Mucosa of descending colon (tissue), 3 donors: ENCODE data around the gene CASTOR1. TPM values are rescaled to one million over a fixed set of nuclear protein-coding genes. Genes with fewer than 3 reads are reported as not detected.
A peak's percentile ranks its signal among the peaks of the same experiment; 100 is the strongest.

Experiments
- ATAC-seq: fragments of 200-7000 bp; cut with Tn5 transposase; one replicate; pipeline ENCODE4 v1.9.1; 2020; ENCODE audit warnings: mild to moderate bottlenecking, moderate library complexity
- DNase-seq, 3 donors: peaks; one replicate each; pipeline ENCODE4 v3.0.0-alpha.2; 2020
- H3K36me3 ChIP-seq: fragments of 200-600 bp; one replicate; pipeline ENCODE4 v1.8.0; 2021; ENCODE audit warnings: low read depth, mild to moderate bottlenecking
- H3K4me1 ChIP-seq: fragments of 200-600 bp; one replicate; pipeline ENCODE4 v1.8.0; 2021; ENCODE audit warnings: low read depth, mild to moderate bottlenecking
- H3K4me3 ChIP-seq: fragments of 200-600 bp; one replicate; pipeline ENCODE4 v1.8.0; 2021; ENCODE audit warnings: mild to moderate bottlenecking
- H3K9me3 ChIP-seq: fragments of 200-600 bp; one replicate; pipeline ENCODE4 v1.8.0; 2021; ENCODE audit warnings: mild to moderate bottlenecking
- CTCF ChIP-seq: fragments of 200-600 bp; IDR thresholded peaks from one replicate; pipeline ENCODE4 v1.8.0; 2022; ENCODE audit warnings: antibody characterized with exemption, mild to moderate bottlenecking
- intact Hi-C, 2 donors: fragments of 100-400 bp; cut with DNase I in 1 of 2; cut with micrococcal nuclease in 1 of 2; formaldehyde crosslinking; loops; one replicate each; pipeline versions ENCODE4 v1.11.0 to v1.11.1; 2022; cut with DNase I, micrococcal nuclease
- total RNA-seq, 3 donors: library from RNA; stranded (reverse); fragmentation: NEBNext Ultra II Directional in 2 of 3; extraction: Animal tissue kit (Norgen Biotek cat#: 25700) in 2 of 3; gene quantifications; one replicate each; pipeline versions ENCODE4 v1.2.1 to v1.2.4, GENCODE V29; 2021 to 2023
- donor health status: DM: no; HTN: no; CAD: no; lungs with moderate emphysema.
- donor health status: DM: no; HTN: no; CAD: no.
- donor health status: DM: no; HTN: yes; CAD: no.

CASTOR1 gene
- total RNA-seq, 3 donors from 2014 or later: 6.1 to 8.4 (median 7.6) TPM

GRCh38 chr22:30238136-30238535, 51.2 kb downstream of the CASTOR1 start:
- no peak for TF ChIP-seq CTCF
- intact Hi-C loops: no loop called here
- DNase-seq (no peak), ATAC-seq (no peak)
- Histone ChIP-seq H3K4me1 (peaks cover 6% of the 10 kb centered on the region), H3K9me3 (no peaks in the 10 kb centered on the region), H3K36me3 (no peaks in the 10 kb centered on the region), H3K4me3 (no peak overlapping the region)

GRCh38 chr22:30236875-30237274, 52.4 kb downstream of the CASTOR1 start:
- intact Hi-C loops: no loop called here
- no peaks in the 10 kb centered on the region for H3K9me3 ChIP-seq
- H3K36me3 ChIP-seq: no peaks in the 10 kb centered on the region
- DNase-seq: no peak
- no peak for ATAC-seq
- H3K4me3 ChIP-seq: no peak overlapping the region
- peaks cover 6% of the 10 kb centered on the region for H3K4me1 ChIP-seq
- no peak for TF ChIP-seq CTCF

- peak; percentile 73 for ATAC-seq
- TF ChIP-seq CTCF: no peak
- intact Hi-C loops: no loop called here
Measured at GRCh38 chr22:30235687-30236170, 53.6 kb downstream of the CASTOR1 start.

More at GRCh38 chr22:30235687-30236170, 53.6 kb downstream of the CASTOR1 start:
- peaks cover 6% of the 10 kb centered on the region for H3K4me1 ChIP-seq
- no peaks in the 10 kb centered on the region for H3K9me3 ChIP-seq
- no peak overlapping the region for H3K4me3 ChIP-seq
- DNase-seq: peak in 1 of 3 donors; percentile 43
- no peaks in the 10 kb centered on the region for H3K36me3 ChIP-seq

Other genes starting within 250 kb of the CASTOR1 start
- not detected for gene HORMAD2, start 209.0 kb downstream of the CASTOR1 start, total RNA-seq
- 10 to 100 TPM in 1 of 3 donors, 1 to 10 TPM in 2; 9.1 to 10.0 (median 9.9) TPM for gene LIF, start 42.7 kb downstream of the CASTOR1 start, total RNA-seq
- 1 to 10 TPM in 1 of 3 donors, under 1 TPM in 1, not detected in 1; 0.41 to 1.0 TPM for gene OSM, start 22.7 kb downstream of the CASTOR1 start, total RNA-seq
- gene TBC1D10A, start 37.4 kb upstream of the CASTOR1 start, total RNA-seq: 10 to 100 TPM; 29.7 to 41.4 (median 32.2) TPM
- 100 to 1,000 TPM; 133 to 152 (median 151) TPM for gene SF3A1, start 67.4 kb upstream of the CASTOR1 start, total RNA-seq
- gene CCDC157, start 67.5 kb upstream of the CASTOR1 start, total RNA-seq: 1 to 10 TPM; 1.6 to 2.2 (median 1.8) TPM
- gene RNF215, start 97.9 kb upstream of the CASTOR1 start, total RNA-seq: 10 to 100 TPM in 1 of 3 donors, 1 to 10 TPM in 2; 9.0 to 14.2 (median 9.1) TPM
- gene SEC14L2, start 107.5 kb upstream of the CASTOR1 start, total RNA-seq: 1 to 10 TPM in 2 of 3 donors, under 1 TPM in 1; 0.67 to 4.0 (median 2.5) TPM
- 10 to 100 TPM; 14.0 to 26.0 (median 25.3) TPM for gene MTFP1, start 136.3 kb upstream of the CASTOR1 start, total RNA-seq
- not detected for gene SEC14L3, start 182.5 kb upstream of the CASTOR1 start, total RNA-seq
- not detected for gene SEC14L4, start 216.2 kb upstream of the CASTOR1 start, total RNA-seq